Measurements from ENCODE around the gene STK11IP. TPM values are rescaled to one million over a fixed set of nuclear protein-coding genes. Genes with fewer than 3 reads are reported as not detected.
"Not testable (repeated sequence)": the region's sequence is repeated elsewhere in the genome, so short reads cannot be mapped to it uniquely, and the experiment has no call there.

Gene STK11IP
- total and polyA plus RNA-seq, 9 of the 15 experiments (the other 6 are each of a cell fraction or from before 2014, with no cell fraction given) = 0.52 to 21.7 (median 5.6) TPM

GRCh38 chr2:219648963-219649362 is 51.3 kb downstream of the STK11IP start:
- ChIA-PET CTCF (ENCODE audit: low intra/inter-chr PET ratio) (interaction anchor here (0.7 kb wide), 1 partner anchor 247 kb away, joined by 4 read pairs; no protein-coding TSS in a partner anchor), POLR2A (no interaction called here)
- TF ChIP-seq ATF1 (CRISPR knock-in tag; IDR thresholded peaks at IDR 0.05) = no peak
- TF ChIP-seq ATF1 (tag; IDR thresholded peaks at IDR 0.05) = peak; percentile 37; the same call in 1 of the 2 replicates
- no peak for TF ChIP-seq CAMTA2 (CRISPR knock-in tag; conservative IDR thresholded peaks at IDR 0.05)
- Histone ChIP-seq H3K4me2 (ENCODE audit: insufficient read depth, low read length) (no peak overlapping the region), H3K4me1 (replicated peaks in 1 of 2; ENCODE audit: control insufficient read depth in 2 of 2, insufficient read depth in 2 of 2, low read length in 2 of 2) (peaks cover 0 to 10% of the 10 kb centered on the region in 2 experiments; a peak in 3 of 5 replicates), H3K9me1 (ENCODE audit: control insufficient read depth, insufficient read depth, low read length) (no peaks in the 10 kb centered on the region), H3K27ac (ENCODE audit: extremely low read depth, low read depth, low read length) (no peak overlapping the region), H3K4me3 (no peak overlapping the region), H3K9ac (ENCODE audit: insufficient read depth in 1 of 2, low read depth in 2 of 2, low read length in 2 of 2) (no peak overlapping the region), H4K20me1 (replicated peaks; ENCODE audit: control insufficient read depth, insufficient read depth, low read length) (no peaks in the 10 kb centered on the region), H2AFZ (ENCODE audit: low read depth, low read length) (no peak overlapping the region), H3K36me3 (ENCODE audit: control insufficient read depth, insufficient read depth, low read length) (no peaks in the 10 kb centered on the region), H3K27me3 (ENCODE audit: control insufficient read depth in 2 of 2, insufficient read depth in 2 of 2, low read length in 2 of 2) (no peaks in the 10 kb centered on the region), H3K79me2 (ENCODE audit: control insufficient read depth, insufficient read depth, low read length) (no peaks in the 10 kb centered on the region), H3K9me3 (replicated peaks; ENCODE audit: control insufficient read depth, insufficient read depth, low read depth, low read length) (no peaks in the 10 kb centered on the region)
- no TSS peak for BruUV-seq (replicated peaks)
- in situ Hi-C loops (cut with MboI) (loop anchor here (5.0 kb wide), 1 partner anchor 38 kb away; no protein-coding TSS in a partner anchor), intact Hi-C loops (cut with micrococcal nuclease) (no loop called here)
- FAIRE-seq = no peak
- no peak for ATAC-seq
- DNase-seq (ENCODE audit: extremely low read depth in 1 of 4, low spot score in 3 of 4) = no peak
- 35% methylated on average over 4 of the region's 4 CpGs for WGBS (ENCODE audit: insufficient coverage, low coverage, missing lambda C conversion rate)

- Histone ChIP-seq H3K27me3 (ENCODE audit: control insufficient read depth in 2 of 2, insufficient read depth in 2 of 2, low read length in 2 of 2) (no peaks in the 10 kb centered on the region), H2AFZ (ENCODE audit: low read depth, low read length) (0 out of 2 replicates have a peak overlapping the region, but pooled peaks have one; percentile 45), H3K9me3 (replicated peaks; ENCODE audit: control insufficient read depth, insufficient read depth, low read depth, low read length) (no peaks in the 10 kb centered on the region), H3K4me2 (ENCODE audit: insufficient read depth, low read length) (no peak overlapping the region), H3K4me3 (no peak overlapping the region), H3K9me1 (ENCODE audit: control insufficient read depth, insufficient read depth, low read length) (no peaks in the 10 kb centered on the region), H3K4me1 (replicated peaks in 1 of 2; ENCODE audit: control insufficient read depth in 2 of 2, insufficient read depth in 2 of 2, low read length in 2 of 2) (peaks cover 0 to 4% of the 10 kb centered on the region in 2 experiments; a peak in 3 of 5 replicates), H3K79me2 (ENCODE audit: control insufficient read depth, insufficient read depth, low read length) (no peaks in the 10 kb centered on the region), H3K27ac (ENCODE audit: extremely low read depth, low read depth, low read length) (no peak overlapping the region), H4K20me1 (replicated peaks; ENCODE audit: control insufficient read depth, insufficient read depth, low read length) (no peaks in the 10 kb centered on the region), H3K36me3 (ENCODE audit: control insufficient read depth, insufficient read depth, low read length) (no peaks in the 10 kb centered on the region), H3K9ac (ENCODE audit: insufficient read depth in 1 of 2, low read depth in 2 of 2, low read length in 2 of 2) (no peak overlapping the region)
- ATAC-seq (no peak), DNase-seq (ENCODE audit: extremely low read depth in 1 of 4, low spot score in 3 of 4) (no peak), FAIRE-seq (no peak)
- ChIA-PET POLR2A (no interaction called here), CTCF (ENCODE audit: low intra/inter-chr PET ratio) (no interaction called here)
- no peak for TF ChIP-seq MNT (conservative IDR thresholded peaks at IDR 0.05)
- no peak for TF ChIP-seq RBM15 (IDR thresholded peaks at IDR 0.05; ENCODE audit: insufficient read depth, low read length)
- no peak for TF ChIP-seq MIER1 (IDR thresholded peaks at IDR 0.05; ENCODE audit: low read depth)
- no peak for TF ChIP-seq CHD4 (IDR thresholded peaks at IDR 0.05; ENCODE audit: insufficient read depth, insufficient replicate concordance, low read depth, low read length, poor library complexity, severe bottlenecking)
- intact Hi-C loops (cut with micrococcal nuclease) = no loop called here
- in situ Hi-C loops (cut with MboI) = no loop called here
- WGBS (ENCODE audit: insufficient coverage, low coverage, missing lambda C conversion rate) = 44% methylated on average over 7 of the region's 8 CpGs
- no TSS peak for BruUV-seq (replicated peaks)
Measured at GRCh38 chr2:219650426-219651248, 53.0 kb downstream of the STK11IP start.

GRCh38 chr2:219651656-219652055 is 54.0 kb downstream of the STK11IP start:
- H3K27ac ChIP-seq (ENCODE audit: extremely low read depth, low read depth, low read length); H3K79me2 ChIP-seq (ENCODE audit: control insufficient read depth, insufficient read depth, low read length); intact Hi-C loops (cut with micrococcal nuclease); ATAC-seq; in situ Hi-C loops (cut with MboI); H3K9me1 ChIP-seq (ENCODE audit: control insufficient read depth, insufficient read depth, low read length); FAIRE-seq; H4K20me1 ChIP-seq (replicated peaks; ENCODE audit: control insufficient read depth, insufficient read depth, low read length); CTCF ChIA-PET (ENCODE audit: low intra/inter-chr PET ratio); H3K9ac ChIP-seq (ENCODE audit: insufficient read depth in 1 of 2, low read depth in 2 of 2, low read length in 2 of 2); DNase-seq (ENCODE audit: extremely low read depth in 1 of 4, low spot score in 3 of 4); H3K9me3 ChIP-seq (replicated peaks; ENCODE audit: control insufficient read depth, insufficient read depth, low read depth, low read length); H3K36me3 ChIP-seq (ENCODE audit: control insufficient read depth, insufficient read depth, low read length); H2AFZ ChIP-seq (ENCODE audit: low read depth, low read length); H3K4me2 ChIP-seq (ENCODE audit: insufficient read depth, low read length); POLR2A ChIA-PET; BruUV-seq (replicated peaks); H3K27me3 ChIP-seq (ENCODE audit: control insufficient read depth in 2 of 2, insufficient read depth in 2 of 2, low read length in 2 of 2); H3K4me3 ChIP-seq; H3K4me1 ChIP-seq (replicated peaks in 1 of 2; ENCODE audit: control insufficient read depth in 2 of 2, insufficient read depth in 2 of 2, low read length in 2 of 2): not testable (repeated sequence)
- WGBS (ENCODE audit: insufficient coverage, low coverage, missing lambda C conversion rate) = 64% methylated on average over 4 of the region's 6 CpGs

Measured in K562 (cell line).